ENCODE results near the gene GPR37L1.

- TF ChIP-seq POLR2AphosphoS5 (IDR thresholded peaks at IDR 0.05) (no peak), POLR2A (IDR thresholded peaks at IDR 0.05) (no peak), EP300 (IDR thresholded peaks at IDR 0.05) (no peak)
- TF ChIP-seq, protein P1, sequence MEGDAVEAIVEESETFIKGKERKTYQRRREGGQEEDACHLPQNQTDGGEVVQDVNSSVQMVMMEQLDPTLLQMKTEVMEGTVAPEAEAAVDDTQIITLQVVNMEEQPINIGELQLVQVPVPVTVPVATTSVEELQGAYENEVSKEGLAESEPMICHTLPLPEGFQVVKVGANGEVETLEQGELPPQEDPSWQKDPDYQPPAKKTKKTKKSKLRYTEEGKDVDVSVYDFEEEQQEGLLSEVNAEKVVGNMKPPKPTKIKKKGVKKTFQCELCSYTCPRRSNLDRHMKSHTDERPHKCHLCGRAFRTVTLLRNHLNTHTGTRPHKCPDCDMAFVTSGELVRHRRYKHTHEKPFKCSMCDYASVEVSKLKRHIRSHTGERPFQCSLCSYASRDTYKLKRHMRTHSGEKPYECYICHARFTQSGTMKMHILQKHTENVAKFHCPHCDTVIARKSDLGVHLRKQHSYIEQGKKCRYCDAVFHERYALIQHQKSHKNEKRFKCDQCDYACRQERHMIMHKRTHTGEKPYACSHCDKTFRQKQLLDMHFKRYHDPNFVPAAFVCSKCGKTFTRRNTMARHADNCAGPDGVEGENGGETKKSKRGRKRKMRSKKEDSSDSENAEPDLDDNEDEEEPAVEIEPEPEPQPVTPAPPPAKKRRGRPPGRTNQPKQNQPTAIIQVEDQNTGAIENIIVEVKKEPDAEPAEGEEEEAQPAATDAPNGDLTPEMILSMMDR (IDR thresholded peaks at IDR 0.05) = no peak
These were observed 44.5 kb upstream of the GPR37L1 start for GRCh38 chr1:202078241-202078640.
